Right renal cortex interstitium (tissue), 3 donors: Measurements from ENCODE around the gene RET. TPM values are rescaled to one million over a fixed set of nuclear protein-coding genes. Genes with fewer than 3 reads are reported as not detected.

Experiments used
- DNase-seq, 3 donors: peaks; one replicate each; pipeline ENCODE4 v3.0.0-alpha.2; 2013; ENCODE audit warnings: low read depth in 3 of 3, low spot score in 2 of 3
- polyA plus RNA-seq, 3 donors: library from polyadenylated mRNA; unstranded; fragments of 120-200 nt; gene quantifications; one replicate each; pipeline ENCODE4 v1.2.1, GENCODE V29; 2013; ENCODE audit not compliant: insufficient read length in 3 of 3

The RET gene
- polyA plus RNA-seq, 3 donors, result 19.4 to 22.7 (median 21.6) TPM

DNA sequence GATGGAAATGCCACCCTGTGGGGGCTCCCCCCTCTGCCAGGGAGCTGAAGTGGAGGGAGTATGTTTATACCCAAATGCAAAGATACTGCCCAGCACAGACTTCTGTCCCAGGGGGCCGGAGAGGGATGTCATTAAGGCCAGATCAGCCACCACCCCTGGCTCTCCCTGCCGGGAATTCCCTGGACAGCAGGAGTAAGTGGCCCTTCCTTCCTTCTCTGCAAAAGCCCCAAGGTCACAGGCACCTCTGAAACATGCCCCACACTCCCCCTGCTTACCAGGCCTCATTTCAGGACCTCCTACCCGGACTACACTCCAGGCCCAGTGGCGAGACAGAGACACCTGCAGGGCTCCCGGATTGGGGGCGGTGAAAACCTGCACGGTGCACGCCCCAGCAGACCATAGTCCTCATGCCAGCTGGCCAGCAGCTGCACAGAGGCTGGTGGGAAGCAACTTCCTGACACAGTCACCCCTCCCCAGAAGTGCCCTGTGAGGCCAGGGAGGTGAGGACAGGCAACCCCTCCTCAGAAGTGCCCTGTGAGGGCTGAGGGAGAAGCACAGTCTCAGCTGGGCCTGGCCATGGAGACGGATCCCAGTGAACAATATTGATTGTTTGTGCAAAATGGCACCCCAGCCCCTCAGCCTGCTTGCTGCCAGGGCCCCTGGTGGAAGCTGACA lies 33.0 kb upstream of the RET start:
- no peak for DNase-seq

DNA sequence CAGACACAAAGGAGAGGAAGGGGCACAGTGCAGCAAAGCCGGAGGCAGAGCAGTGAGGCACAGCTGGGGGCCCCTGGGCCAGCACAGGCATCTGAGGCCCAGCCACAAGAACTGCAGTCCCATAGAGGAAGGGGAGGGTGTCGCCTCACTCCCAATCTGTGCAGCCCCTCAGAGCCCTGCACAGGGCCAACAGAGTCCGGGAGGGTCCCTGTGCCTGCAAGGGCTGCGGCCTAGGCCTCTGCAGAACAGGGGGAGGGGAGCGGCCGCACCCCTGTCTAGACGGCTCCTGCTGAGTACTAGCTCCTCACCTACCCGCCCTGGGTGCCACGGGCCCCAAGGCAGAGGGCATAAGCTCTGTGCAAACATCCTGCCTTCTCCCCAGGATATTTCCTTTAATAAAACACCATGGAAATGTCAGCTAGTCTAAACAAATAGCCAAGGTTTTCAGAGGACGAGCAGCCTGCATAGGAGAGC lies 32.4 kb upstream of the RET start:
- DNase-seq, result no peak

GRCh38 chr10:43044961-43045621 lies 31.8 kb upstream of the RET start:
- no peak for DNase-seq

- no peak for DNase-seq
Measured at GRCh38 chr10:43045631-43046287, 31.1 kb upstream of the RET start.

- DNase-seq, result no peak
Measured at GRCh38 chr10:43046288-43046991, 30.4 kb upstream of the RET start.

- no peak for DNase-seq
Measured at GRCh38 chr10:43047288-43047970, 29.4 kb upstream of the RET start.

- no peak for DNase-seq
Measured at GRCh38 chr10:43048301-43049051, 28.4 kb upstream of the RET start.

- no peak for DNase-seq
Measured at GRCh38 chr10:43049081-43049551, 27.8 kb upstream of the RET start.

DNA sequence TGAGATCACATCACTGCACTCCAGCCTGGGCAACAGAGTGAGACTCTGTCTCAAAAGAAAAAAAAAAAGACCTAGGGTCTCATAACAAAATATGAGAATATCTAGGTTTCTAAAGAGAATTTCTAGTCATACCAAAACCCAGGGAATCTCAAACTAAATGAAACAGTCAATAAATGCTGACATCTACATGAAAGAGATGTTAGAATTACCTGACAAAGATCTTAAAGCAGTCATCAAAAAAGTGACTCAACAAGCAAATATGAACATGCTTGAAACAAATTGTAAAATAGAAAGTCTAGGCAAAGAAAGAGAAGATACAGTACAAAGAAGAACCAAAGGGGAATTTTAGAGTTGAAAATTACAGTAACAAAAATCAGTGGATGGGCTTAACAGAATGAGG lies 26.9 kb upstream of the RET start:
- DNase-seq, result no peak

GRCh38 chr10:43053825-43054224 lies 23.0 kb upstream of the RET start:
- no peak for DNase-seq

GRCh38 chr10:43054593-43054992 lies 22.3 kb upstream of the RET start:
- DNase-seq, result no peak

GRCh38 chr10:43055217-43055616 lies 21.7 kb upstream of the RET start:
- DNase-seq, result no peak

DNA sequence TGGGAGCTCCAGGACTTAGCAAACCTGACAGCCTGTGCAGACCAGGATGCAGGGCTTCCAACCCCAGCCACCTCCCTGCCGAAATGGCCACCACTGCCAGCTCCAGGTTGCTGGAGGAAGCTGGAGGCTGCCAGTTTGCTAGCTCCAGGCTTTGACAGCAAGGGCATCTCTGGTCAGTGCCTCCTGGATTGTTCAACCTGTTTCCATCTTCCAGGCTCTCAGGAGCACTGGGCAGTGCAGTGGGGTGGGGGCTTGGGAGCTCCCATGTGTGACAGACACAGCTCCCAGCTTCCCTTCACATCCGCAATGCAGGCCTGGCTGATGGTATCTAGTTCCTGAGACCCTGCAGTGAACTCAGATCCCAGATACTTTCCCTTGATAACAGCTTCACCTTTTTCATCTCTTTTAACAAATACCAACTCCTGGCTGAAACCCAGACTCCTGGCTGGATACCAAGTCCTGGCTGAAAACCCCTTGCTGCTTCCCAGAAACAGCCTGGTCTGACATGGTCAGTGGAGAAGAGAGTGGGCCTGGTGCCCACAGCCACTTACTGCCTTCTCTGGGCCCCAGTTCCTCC lies 20.8 kb upstream of the RET start:
- DNase-seq, result no peak

DNA sequence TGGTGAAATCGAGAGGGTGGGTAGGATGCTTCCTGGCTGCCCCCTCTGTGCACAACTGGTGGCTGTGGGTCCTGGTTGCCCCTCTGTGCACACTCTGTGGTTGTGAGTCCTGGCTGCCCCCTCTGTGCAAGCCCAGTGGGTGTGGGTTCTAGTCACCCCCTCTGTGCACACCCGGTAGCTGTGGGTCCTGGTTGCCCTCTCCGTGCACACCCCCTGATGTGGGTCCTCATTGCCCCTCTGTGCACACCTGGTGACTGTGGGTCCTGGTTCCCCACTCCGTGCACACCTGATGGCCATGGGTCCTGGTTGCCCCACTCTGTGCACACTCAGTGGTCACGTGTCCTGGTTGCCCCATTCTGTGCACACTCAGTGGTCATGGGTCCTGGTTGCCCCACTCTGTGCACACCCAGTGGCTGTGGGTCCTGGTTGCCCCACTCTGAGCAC lies 20.3 kb upstream of the RET start:
- DNase-seq, result no peak

DNA sequence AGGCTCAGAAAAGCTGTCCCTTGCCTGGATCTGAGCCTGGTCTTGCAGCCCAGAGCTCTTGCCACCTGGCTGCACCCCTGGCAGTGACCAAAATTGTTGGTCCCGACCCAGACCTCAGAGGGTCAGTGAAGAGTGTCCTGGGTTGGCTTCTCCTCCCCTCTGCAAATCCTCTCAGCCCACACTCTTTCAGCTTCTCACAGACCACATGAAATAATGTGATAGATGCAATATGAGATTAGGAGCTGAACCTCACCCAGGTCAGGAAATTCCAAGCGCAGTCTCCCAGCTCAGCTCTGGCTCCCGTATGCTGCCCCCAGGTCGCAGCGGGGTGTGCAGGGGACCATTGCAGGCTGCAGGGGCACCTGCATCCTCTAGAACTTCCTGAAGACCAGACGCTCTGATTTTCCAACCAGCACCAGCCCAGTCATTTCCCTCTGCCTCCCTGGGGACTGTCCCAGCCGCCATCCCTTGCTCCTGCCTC lies 19.6 kb upstream of the RET start:
- no peak for DNase-seq

- no peak for DNase-seq
Measured at GRCh38 chr10:43057831-43058340, 19.0 kb upstream of the RET start.

DNA sequence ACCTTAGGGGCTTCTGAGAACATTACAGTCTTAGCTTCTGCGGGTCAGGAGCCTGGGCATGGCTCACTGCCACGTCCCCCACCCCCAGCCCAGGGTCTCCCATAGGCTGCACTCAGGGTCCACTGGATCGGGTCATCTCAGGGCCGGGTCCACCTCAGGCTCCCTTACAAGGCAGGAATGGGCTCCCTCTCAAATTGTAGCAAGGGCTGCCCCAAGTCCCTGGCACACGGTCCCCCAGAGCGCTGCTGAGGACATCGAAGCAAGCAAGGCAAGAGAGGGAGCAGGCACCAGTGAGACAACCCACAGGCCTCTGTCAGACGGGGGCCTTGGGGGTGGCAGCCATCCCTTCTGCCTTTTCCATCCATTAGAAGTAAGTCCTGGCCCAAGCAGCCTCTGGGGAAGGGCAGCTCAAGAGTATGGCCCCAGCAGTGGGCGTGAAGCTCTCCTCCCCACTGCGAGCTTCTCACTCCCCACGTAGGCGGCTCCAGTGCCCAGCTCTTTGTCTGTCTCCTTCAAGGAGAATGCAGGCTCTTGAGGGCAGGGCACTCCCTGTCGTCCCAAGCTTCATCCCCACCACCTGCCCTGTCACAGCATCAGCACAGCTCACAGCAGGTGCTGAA lies 18.0 kb upstream of the RET start:
- no peak for DNase-seq

DNA sequence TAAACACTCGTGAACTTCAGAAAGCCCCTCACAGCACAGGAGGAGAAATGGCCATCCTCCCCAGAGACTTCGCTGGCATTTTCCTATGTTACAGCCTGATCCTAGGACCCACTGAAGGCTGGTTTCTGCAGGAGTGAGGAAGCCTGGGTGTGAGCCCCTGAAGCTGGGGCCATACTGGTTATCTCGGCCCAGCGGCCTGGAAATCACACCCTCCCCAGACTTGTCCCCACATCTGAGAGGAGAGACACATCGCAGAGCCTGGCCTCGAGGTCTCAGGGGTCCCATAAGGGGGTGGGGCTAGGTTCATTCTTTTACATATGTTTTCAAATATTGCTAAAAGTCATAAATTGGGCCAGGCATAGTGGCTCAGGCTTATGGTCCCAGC lies 17.5 kb upstream of the RET start:
- no peak for DNase-seq

- no peak for DNase-seq
Measured at GRCh38 chr10:43059828-43060227, 17.0 kb upstream of the RET start.
